GM08714 (cell line): ENCODE data around the gene CST11.

ENCODE experiments used
- H3K4me3 ChIP-seq: fragments of 200-500 bp; sonication (Bioruptor generic); 2 replicates; pipeline ENCODE4 v1.5.1; 2014; ENCODE audit warnings: mild to moderate bottlenecking, low read length, inconsistent platforms
- ZNF274 ChIP-seq: IDR thresholded peaks from 2 replicates; pipeline ENCODE4 v1.6.1; 2012; ENCODE audit warnings: mild to moderate bottlenecking, low read depth, low read length

Gene CST11

GRCh38 chr20:23461180-23461579, 8.5 kb upstream of the CST11 start:
- no peak for TF ChIP-seq ZNF274
- H3K4me3 ChIP-seq, result no peak overlapping the region

- H3K4me3 ChIP-seq, result no peak overlapping the region
- TF ChIP-seq ZNF274, result no peak
Observed at GRCh38 chr20:23459461-23460150, 6.9 kb upstream of the CST11 start.

GRCh38 chr20:23456873-23457272, 4.2 kb upstream of the CST11 start:
- no peak for TF ChIP-seq ZNF274
- no peak overlapping the region for H3K4me3 ChIP-seq

GRCh38 chr20:23456409-23456808, 3.7 kb upstream of the CST11 start:
- TF ChIP-seq ZNF274, result no peak

GRCh38 chr20:23455639-23456038, 3.0 kb upstream of the CST11 start:
- no peak overlapping the region for H3K4me3 ChIP-seq
- TF ChIP-seq ZNF274, result no peak

More at GRCh38 chr20:23456409-23456808, 3.7 kb upstream of the CST11 start:
- no peak overlapping the region for H3K4me3 ChIP-seq

GRCh38 chr20:23454816-23455215, 2.1 kb upstream of the CST11 start:
- H3K4me3 ChIP-seq, result no peak overlapping the region
- TF ChIP-seq ZNF274, result no peak

GRCh38 chr20:23453549-23454543, 1.2 kb upstream of the CST11 start:
- H3K4me3 ChIP-seq, result no peak overlapping the region
- no peak for TF ChIP-seq ZNF274

GRCh38 chr20:23451956-23452487, 654 bp downstream of the CST11 start:
- TF ChIP-seq ZNF274, result no peak

GRCh38 chr20:23450877-23451276, 1.8 kb downstream of the CST11 start:
- no peak overlapping the region for H3K4me3 ChIP-seq
- no peak for TF ChIP-seq ZNF274

More at GRCh38 chr20:23451956-23452487, 654 bp downstream of the CST11 start:
- H3K4me3 ChIP-seq, result no peak overlapping the region

GRCh38 chr20:23449421-23449820, 3.3 kb downstream of the CST11 start:
- TF ChIP-seq ZNF274, result no peak
- no peak overlapping the region for H3K4me3 ChIP-seq

- no peak for TF ChIP-seq ZNF274
- no peak overlapping the region for H3K4me3 ChIP-seq
Observed at GRCh38 chr20:23448167-23448566, 4.5 kb downstream of the CST11 start.

GRCh38 chr20:23446505-23446904, 6.2 kb downstream of the CST11 start:
- no peak for TF ChIP-seq ZNF274
- no peak overlapping the region for H3K4me3 ChIP-seq

GRCh38 chr20:23445596-23446217, 7.0 kb downstream of the CST11 start:
- TF ChIP-seq ZNF274, result no peak
- no peak overlapping the region for H3K4me3 ChIP-seq

GRCh38 chr20:23444859-23445258, 7.8 kb downstream of the CST11 start:
- no peak overlapping the region for H3K4me3 ChIP-seq
- no peak for TF ChIP-seq ZNF274
